Trophoblast cell (in vitro differentiated cells and primary cell): ENCODE measurements around the gene HABP2.

ENCODE experiments used
- DNase-seq, 2 donors: peaks; one replicate each; pipeline ENCODE4 v3.0.0-alpha.2; 2016
- H2AFZ ChIP-seq: 2 replicates; pipeline ENCODE4 v1.6.1; 2013; ENCODE audit warnings: low read length, moderate library complexity, mild to moderate bottlenecking; ENCODE audit not compliant: insufficient read depth, poor library complexity
- H2AK5ac ChIP-seq: 2 replicates; pipeline ENCODE4 v1.6.1; 2013; ENCODE audit warnings: mild to moderate bottlenecking, low read length
- H2BK120ac ChIP-seq: 2 replicates; pipeline ENCODE4 v1.6.1; 2013; ENCODE audit warnings: low read length, mild to moderate bottlenecking, moderate library complexity; ENCODE audit not compliant: insufficient read depth, poor library complexity
- H2BK12ac ChIP-seq: 2 replicates; pipeline ENCODE4 v1.6.1; 2013; ENCODE audit warnings: mild to moderate bottlenecking, low read length, moderate library complexity
- H2BK5ac ChIP-seq: 2 replicates; pipeline ENCODE4 v1.6.1; 2013; ENCODE audit warnings: low read length, low read depth, moderate library complexity, mild to moderate bottlenecking; ENCODE audit not compliant: poor library complexity
- H3K14ac ChIP-seq: 2 replicates; pipeline ENCODE4 v1.6.1; 2013; ENCODE audit warnings: mild to moderate bottlenecking, low read length
- H3K18ac ChIP-seq: 2 replicates; pipeline ENCODE4 v1.6.1; 2013; ENCODE audit warnings: mild to moderate bottlenecking, low read length
- H3K23ac ChIP-seq: 2 replicates; pipeline ENCODE4 v1.6.1; 2013; ENCODE audit warnings: low read length
- H3K27ac ChIP-seq: 2 replicates; pipeline ENCODE4 v1.5.1; 2013; ENCODE audit warnings: low read depth, mild to moderate bottlenecking, inconsistent platforms, low read length, moderate library complexity
- H3K27me3 ChIP-seq: 2 replicates; pipeline ENCODE4 v1.6.1; 2013; ENCODE audit warnings: inconsistent platforms, mild to moderate bottlenecking, low read length, moderate library complexity; ENCODE audit not compliant: insufficient read depth
- H3K36me3 ChIP-seq, 2 experiments: 1 replicate in 1 of 2; 2 replicates in 1 of 2; pipeline ENCODE4 v1.6.1; 2013; ENCODE audit warnings: low read length in 2 of 2, mild to moderate bottlenecking in 2 of 2, moderate library complexity in 1 of 2; ENCODE audit not compliant: insufficient read depth in 2 of 2, control insufficient read depth in 1 of 2
- H3K4ac ChIP-seq: 2 replicates; pipeline ENCODE4 v1.6.1; 2013; ENCODE audit warnings: low read depth, mild to moderate bottlenecking, low read length, moderate library complexity
- H3K4me1 ChIP-seq, 2 experiments: 1 replicate in 1 of 2; 2 replicates in 1 of 2; pipeline ENCODE4 v1.6.1; 2013; ENCODE audit warnings: low read length in 2 of 2, mild to moderate bottlenecking in 2 of 2, moderate library complexity in 1 of 2; ENCODE audit not compliant: insufficient read depth in 2 of 2, control insufficient read depth in 1 of 2
- H3K4me2 ChIP-seq: 2 replicates; pipeline ENCODE4 v1.6.1; 2013; ENCODE audit warnings: inconsistent platforms, mild to moderate bottlenecking, low read length, moderate library complexity
- H3K4me3 ChIP-seq: 2 replicates; pipeline ENCODE4 v1.5.1; 2013; ENCODE audit warnings: mild to moderate bottlenecking, low read depth, low read length, inconsistent platforms
- H3K79me1 ChIP-seq: one replicate; pipeline ENCODE4 v1.6.1; 2013; ENCODE audit warnings: low read length
- H3K79me2 ChIP-seq: 2 replicates; pipeline ENCODE4 v1.6.1; 2013; ENCODE audit warnings: low read length, mild to moderate bottlenecking; ENCODE audit not compliant: control insufficient read depth, insufficient read depth, poor library complexity
- H3K9ac ChIP-seq: 2 replicates; pipeline ENCODE4 v1.6.1; 2013; ENCODE audit warnings: mild to moderate bottlenecking, low read length
- H3K9me3 ChIP-seq: 2 replicates; pipeline ENCODE4 v1.6.1; 2013; ENCODE audit warnings: low read depth, mild to moderate bottlenecking, control low read depth, inconsistent platforms, low read length; ENCODE audit not compliant: insufficient read depth
- H4K12ac ChIP-seq: 2 replicates; pipeline ENCODE4 v1.6.1; 2013; ENCODE audit warnings: low read depth, mild to moderate bottlenecking, low read length, moderate library complexity
- H4K8ac ChIP-seq: 2 replicates; pipeline ENCODE4 v1.6.1; 2013; ENCODE audit warnings: low read depth, mild to moderate bottlenecking, low read length, moderate library complexity
- H4K91ac ChIP-seq: one replicate; pipeline ENCODE4 v1.6.1; 2013; ENCODE audit warnings: low read depth, mild to moderate bottlenecking, low read length, moderate library complexity
- WGBS: extraction: QIAGEN DNeasy Blood & Tissue Kit; methylation state at CpG from one replicate; pipeline ENCODE4 v1.1.7; 2013; ENCODE audit warnings: missing lambda C conversion rate; ENCODE audit not compliant: insufficient read length, insufficient coverage; ENCODE audit errors: extremely low coverage; 5-methylcytosine and 5-hydroxymethylcytosine counted together

Gene HABP2

DNA sequence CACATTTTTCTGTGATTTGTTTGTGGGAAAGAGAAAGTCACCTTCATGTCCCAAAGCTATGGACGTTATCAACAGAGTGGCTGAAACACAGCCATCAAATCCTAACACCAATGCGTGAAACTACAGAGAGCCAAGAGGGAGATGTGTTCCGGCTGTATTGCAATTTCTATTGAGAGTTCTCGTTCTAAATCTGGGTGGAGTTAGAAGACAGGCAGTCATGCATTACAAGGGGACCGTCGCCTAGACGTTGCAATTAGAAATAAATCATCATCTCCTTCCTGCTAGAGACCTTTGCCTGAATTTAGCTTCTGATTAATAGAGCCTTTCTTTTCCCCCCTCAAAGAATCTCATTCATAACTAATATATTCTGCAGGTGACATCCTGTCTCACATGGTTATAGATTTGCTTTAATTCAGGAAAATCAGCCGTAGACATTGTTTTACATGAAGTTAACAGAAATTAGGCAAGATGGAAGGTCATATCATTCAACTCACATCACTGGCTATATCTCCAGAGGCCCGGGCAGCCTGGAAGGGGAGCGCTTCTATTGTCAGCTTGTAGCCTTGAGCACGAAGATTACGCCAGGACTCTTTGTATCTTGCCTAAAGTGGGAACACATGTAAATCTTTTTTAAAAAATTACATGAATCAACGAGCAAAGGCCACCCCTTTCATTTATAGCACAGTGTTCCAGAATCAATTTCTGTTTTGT is 52.6 kb downstream of the HABP2 start:
- Histone ChIP-seq H3K9ac (no peak overlapping the region), H2AFZ (no peak overlapping the region), H4K8ac (no peak overlapping the region), H2BK12ac (no peak overlapping the region), H4K91ac (no peak overlapping the region), H3K18ac (no peak overlapping the region), H3K23ac (no peak overlapping the region), H3K4ac (no peak overlapping the region), H3K4me1 (no peaks in the 10 kb centered on the region), H3K27ac (no peak overlapping the region), H3K4me3 (no peak overlapping the region), H2AK5ac (no peak overlapping the region), H3K79me2 (no peaks in the 10 kb centered on the region), H4K12ac (no peak overlapping the region), H3K14ac (no peak overlapping the region), H3K4me2 (no peak overlapping the region), H2BK120ac (no peak overlapping the region), H3K27me3 (no peaks in the 10 kb centered on the region), H3K9me3 (no peaks in the 10 kb centered on the region), H3K36me3 (no peaks in the 10 kb centered on the region), H2BK5ac (no peak overlapping the region), H3K79me1 (no peaks in the 10 kb centered on the region)
- no CpG with 5 or more reads among the region's 13 CpGs for WGBS
- no peak for DNase-seq

DNA sequence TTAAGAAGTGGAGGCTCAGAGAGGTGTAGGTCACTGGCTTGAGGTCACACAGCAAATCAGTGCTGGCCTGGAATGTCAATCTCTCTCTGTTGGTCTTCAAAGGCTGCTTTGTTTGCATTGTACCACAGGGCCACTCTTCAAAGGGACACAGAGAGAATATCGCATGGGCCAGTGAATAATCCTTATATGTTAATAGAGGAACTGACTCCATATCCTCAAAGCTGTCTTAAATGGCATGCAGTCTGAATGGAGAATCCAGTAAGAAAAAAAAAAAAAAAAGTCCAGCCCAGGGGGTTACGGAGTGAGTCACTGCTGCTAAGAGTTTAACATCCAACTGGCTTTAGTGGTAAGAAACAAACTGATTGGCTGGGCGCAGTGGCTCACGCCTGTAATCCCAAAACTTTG is 56.9 kb downstream of the HABP2 start:
- Histone ChIP-seq H3K23ac (no peak overlapping the region), H3K9me3 (no peaks in the 10 kb centered on the region), H3K36me3 (no peaks in the 10 kb centered on the region), H3K79me2 (no peaks in the 10 kb centered on the region), H2AFZ (no peak overlapping the region), H2AK5ac (no peak overlapping the region), H4K8ac (no peak overlapping the region), H3K14ac (no peak overlapping the region), H3K4ac (no peak overlapping the region), H4K12ac (no peak overlapping the region), H3K9ac (no peak overlapping the region), H3K27ac (no peak overlapping the region), H3K27me3 (no peaks in the 10 kb centered on the region), H3K18ac (no peak overlapping the region), H2BK120ac (no peak overlapping the region), H3K4me2 (no peak overlapping the region), H4K91ac (no peak overlapping the region), H2BK12ac (no peak overlapping the region), H3K79me1 (no peaks in the 10 kb centered on the region), H3K4me1 (no peaks in the 10 kb centered on the region), H3K4me3 (no peak overlapping the region), H2BK5ac (no peak overlapping the region)
- DNase-seq, result no peak
- WGBS, result no CpG with 5 or more reads among the region's 4 CpGs

DNA sequence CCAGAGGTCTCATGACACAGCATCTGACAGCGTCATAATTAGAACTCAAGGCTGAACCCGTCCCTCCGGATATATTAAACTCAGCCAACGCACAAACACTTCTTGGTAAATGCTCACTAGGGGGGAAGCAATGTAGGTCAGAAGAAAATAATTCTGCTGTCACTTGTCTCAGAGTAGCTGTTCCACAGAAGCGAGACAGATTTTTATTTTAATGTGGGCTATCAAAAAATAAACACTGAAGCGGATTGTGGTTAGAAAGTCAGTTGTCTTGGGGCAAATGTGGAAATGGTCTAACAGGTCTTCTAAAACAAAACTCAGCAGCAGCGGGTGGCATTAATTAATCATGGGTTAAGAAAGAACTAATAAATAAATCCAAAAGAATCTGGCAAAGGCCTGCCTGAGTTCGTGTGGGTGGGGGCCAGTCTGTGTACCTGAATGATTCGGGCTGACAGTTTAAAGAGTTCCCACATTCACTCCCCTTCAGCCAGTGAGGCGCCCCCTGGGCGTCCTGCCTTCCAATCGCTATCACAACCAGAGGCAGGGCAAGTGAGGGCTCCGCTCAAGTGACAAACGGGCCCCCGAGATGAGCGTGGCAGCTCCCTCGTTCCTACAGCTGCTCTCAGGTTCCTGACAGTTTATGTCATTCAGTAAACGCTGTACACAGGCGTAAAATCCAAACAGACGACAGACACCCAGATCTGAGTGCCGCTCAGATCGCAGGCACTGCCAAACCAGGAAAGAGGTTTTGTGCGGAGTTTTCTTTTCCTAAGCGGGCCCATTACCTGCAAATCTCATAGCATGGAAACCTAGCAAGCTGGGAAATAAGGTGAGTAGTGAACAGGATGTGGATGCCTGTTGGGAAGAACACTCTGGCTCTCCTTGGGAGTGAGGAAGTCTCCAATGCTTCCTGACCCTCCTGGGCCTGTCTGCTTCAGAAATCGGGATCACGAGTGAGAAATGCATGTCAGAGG is 58.1 kb downstream of the HABP2 start:
- no peak overlapping the region for H3K23ac ChIP-seq

DNA sequence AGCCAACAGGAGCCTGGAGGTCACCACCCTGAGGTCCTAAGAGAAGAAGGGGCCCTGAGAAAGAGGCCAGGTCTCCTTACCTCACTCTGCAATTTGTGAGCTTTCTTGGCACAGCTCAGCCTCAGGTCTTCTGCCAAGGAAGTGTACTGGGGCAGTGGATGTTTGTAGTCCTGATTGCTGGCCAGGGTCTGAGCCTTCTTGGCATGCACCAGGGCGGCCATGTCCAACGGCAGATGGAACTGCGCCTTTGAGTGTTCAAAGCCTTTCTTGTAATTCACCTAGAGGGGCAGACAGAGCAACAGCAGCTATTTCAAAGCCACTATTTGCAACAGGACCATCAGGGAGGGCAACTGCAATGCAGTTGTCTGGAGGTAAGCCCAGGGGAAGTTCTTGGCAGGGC is 59.3 kb downstream of the HABP2 start:
- Histone ChIP-seq H3K4ac (no peak overlapping the region), H2AK5ac (no peak overlapping the region), H3K23ac (no peak overlapping the region), H2BK5ac (no peak overlapping the region), H3K36me3 (no peaks in the 10 kb centered on the region), H2BK12ac (no peak overlapping the region), H2BK120ac (no peak overlapping the region), H3K27me3 (no peaks in the 10 kb centered on the region), H3K4me1 (no peaks in the 10 kb centered on the region), H3K18ac (no peak overlapping the region), H4K91ac (no peak overlapping the region), H2AFZ (no peak overlapping the region), H3K9me3 (no peaks in the 10 kb centered on the region), H3K4me3 (no peak overlapping the region), H3K9ac (no peak overlapping the region), H3K27ac (no peak overlapping the region), H3K79me2 (no peaks in the 10 kb centered on the region), H3K79me1 (no peaks in the 10 kb centered on the region), H3K4me2 (no peak overlapping the region), H3K14ac (no peak overlapping the region), H4K12ac (no peak overlapping the region), H4K8ac (no peak overlapping the region)
- DNase-seq, result no peak
- WGBS, result no CpG with 5 or more reads among the region's 3 CpGs

More for the DNA sequence above, 58.1 kb downstream of the HABP2 start:
- Histone ChIP-seq H4K91ac (no peak overlapping the region), H3K18ac (no peak overlapping the region), H2AK5ac (no peak overlapping the region), H4K8ac (no peak overlapping the region), H3K79me1 (no peaks in the 10 kb centered on the region), H3K27me3 (no peaks in the 10 kb centered on the region), H2BK5ac (no peak overlapping the region), H3K4me2 (no peak overlapping the region), H3K4me3 (no peak overlapping the region), H2AFZ (peak overlapping the region; percentile 35), H3K14ac (no peak overlapping the region), H2BK12ac (no peak overlapping the region), H2BK120ac (no peak overlapping the region), H4K12ac (no peak overlapping the region), H3K27ac (no peak overlapping the region), H3K4me1 (no peaks in the 10 kb centered on the region), H3K9me3 (no peaks in the 10 kb centered on the region), H3K36me3 (no peaks in the 10 kb centered on the region), H3K4ac (no peak overlapping the region), H3K9ac (no peak overlapping the region), H3K79me2 (no peaks in the 10 kb centered on the region)
- WGBS, result no CpG with 5 or more reads among the region's 26 CpGs
- no peak for DNase-seq
